GM19468 (cell line): ENCODE results near the gene DNAL1.

Source experiments
- ATAC-seq: cut with Tn5 transposase; IDR thresholded peaks from one replicate; pipeline ENCODE4 v1.9.1; 2021; ENCODE audit warnings: mild to moderate bottlenecking, moderate library complexity, moderate number of reproducible peaks; ENCODE audit not compliant: unreplicated experiment; ENCODE audit errors: extremely low read depth

Gene DNAL1

DNA sequence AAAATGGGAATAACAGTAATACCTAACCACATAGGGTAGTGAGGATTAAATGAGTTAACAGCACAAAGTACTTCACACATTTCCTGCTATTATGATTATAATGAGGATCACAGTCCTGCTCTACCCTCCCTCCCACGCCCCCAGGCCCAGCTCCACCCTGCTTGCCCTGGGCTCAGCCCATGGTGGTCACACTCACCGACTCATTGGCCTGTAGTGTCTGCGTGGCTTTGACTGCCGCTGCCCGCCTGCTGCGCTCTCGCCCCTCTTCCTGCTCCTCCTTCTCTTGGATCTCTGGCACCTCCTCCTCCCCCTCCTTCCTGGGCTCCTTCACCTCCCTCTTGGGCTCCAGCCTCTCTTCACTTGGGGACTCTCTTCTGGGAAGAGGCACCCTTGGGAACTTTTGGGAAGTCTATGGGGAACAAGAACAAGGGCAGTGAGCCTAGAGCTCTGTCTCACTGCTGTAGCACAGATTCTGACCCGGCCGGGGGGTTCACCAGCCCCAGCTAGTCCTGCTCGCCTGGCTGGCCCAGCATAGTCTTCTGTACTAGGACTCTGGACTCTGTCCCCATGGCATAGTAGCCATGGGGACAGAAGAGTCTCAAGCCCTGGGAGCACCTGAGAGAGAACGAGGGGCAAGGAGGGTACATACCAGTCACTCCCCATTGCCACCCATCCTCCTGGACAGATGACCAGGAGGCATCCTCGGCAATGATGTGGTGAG is 76.5 kb downstream of the DNAL1 start:
- no peak for ATAC-seq

DNA sequence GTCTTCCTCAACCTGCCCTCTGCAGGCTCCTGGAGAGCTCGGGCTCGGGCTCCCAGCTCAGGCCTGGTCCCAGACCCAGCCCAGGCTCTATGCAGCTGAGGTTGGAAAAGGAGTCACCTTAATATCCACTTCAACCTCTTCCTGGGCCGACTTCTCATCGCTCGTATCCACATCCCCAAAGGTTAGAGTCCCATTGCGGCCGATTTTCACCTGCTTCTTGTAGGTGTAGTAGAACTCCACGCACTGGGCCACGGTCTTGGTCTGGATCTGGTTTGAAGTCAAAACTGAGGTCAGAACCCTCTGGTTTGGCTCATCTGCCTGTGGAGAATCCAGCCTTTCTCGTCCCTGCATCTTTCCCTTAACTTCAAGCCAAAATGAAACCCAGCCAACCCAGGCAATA is 77.8 kb downstream of the DNAL1 start:
- no peak for ATAC-seq

DNA sequence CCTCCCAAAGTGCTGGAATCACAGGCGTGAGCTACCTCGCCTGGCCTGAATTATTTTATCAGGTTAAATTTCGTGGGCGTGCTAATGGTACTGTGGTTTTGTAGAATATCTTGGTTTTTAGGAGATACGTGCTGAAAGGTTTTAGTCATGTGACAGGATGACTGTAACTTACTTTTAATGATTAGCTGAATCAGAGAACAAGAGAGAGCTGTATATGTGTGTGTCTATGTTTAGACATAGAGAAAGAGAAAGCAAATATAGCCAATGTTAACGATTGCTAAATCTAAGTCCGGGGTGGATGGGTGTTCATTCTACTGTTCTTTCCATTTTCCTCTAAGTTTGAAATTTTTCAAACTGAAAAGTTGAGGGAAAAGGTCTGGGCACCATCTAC is 78.6 kb downstream of the DNAL1 start:
- ATAC-seq, result no peak

DNA sequence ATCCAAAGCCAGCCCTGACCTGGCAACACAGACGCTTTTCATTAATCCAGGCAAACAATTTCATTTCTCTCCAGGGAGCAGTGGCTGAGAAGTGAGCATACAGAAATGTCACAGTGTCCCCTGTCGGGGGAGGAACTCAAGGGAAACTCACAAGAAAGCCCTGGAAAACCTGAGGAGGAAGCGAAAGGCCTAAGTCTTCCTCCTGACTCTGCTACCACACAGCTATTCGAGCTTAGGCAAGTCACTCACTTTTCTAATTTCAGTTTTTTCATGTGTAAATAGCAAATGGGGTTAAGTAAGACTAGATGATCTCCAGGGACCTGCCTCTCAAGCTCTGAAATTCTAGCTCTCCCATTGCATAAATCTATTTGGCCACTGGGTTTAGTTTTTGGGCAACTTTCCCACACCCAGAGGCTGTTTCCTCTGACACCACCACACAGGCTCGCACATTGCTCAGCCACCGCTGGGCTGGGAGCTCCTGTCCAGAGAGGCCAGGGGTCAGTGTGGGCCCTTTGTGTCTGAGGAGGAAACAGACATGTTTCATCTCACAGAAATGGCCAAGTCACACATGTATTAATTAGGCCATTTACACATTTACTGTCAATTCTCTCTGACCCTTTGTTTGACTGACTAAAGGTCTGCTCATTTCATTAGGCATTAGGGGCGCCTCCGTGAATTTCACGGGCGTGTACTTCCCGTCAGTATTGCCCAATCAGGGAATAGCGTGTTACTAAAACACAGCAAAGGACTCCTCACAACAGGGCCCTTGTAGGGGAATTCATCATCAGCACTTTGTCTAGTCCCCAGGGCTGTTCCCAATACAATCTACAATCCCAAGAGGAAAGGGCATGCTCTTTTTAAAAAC is 79.2 kb downstream of the DNAL1 start:
- no peak for ATAC-seq

DNA sequence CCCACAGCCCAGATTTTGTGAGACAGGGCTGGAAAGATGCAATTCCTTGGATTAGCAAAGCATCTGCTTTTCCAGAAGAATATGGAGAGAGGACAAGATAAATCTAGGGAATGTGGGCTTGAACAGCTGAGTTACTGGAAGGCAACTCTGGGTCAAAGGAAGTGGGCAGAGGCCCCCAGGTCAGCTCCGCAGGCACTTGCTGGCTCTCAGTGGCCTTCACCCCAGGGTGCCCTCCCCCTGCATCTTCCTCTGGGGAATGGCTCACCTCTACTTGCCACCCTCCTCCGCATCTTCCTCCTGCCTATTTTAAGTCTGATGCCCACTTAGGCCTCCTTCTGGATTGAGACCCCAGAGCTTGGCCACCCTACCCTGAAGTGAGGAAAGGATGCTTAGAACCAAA is 79.9 kb downstream of the DNAL1 start:
- no peak for ATAC-seq

DNA sequence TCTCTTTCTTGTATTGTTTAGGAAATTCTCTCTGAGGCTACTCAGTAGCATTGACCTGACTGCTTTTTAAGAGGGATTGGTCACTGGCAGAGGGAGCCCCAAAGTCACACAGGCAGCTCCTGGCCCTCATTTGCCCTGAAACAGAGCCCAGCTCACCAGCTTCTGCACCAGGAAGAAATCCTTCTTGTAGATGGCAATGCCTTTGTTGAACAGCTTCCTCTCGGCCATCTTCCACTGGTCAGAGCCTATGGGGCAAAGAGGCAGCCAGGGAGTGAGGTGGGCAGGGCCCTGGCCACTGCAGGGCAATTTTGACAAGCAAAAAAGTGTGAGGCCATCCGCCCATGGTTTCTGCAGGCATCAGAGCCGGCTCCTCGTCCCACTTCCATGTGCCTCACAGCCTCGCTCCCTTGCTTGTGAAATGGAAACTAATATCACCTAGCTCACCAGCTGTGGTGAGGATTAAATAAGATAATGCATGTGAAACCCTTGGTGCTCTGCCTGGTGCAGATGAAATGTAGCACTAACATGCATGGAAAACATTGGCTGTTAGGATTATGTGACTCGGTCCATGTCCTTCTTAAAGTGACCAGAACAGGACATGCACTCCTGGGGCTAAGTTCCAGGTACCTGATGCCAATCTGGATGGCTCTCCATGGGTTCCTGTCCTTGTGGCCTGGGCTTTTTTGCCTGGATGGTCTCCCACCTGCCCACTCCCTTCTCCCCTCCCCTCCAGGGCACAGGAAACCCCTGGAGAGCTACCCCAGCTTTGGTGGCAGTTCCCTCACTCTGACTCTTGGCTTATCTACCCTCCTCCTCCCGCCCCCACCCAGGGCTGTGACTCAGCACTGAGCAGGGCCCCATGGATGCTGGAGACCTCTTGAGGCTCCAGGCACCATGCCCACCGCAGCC is 80.6 kb downstream of the DNAL1 start:
- no peak for ATAC-seq

DNA sequence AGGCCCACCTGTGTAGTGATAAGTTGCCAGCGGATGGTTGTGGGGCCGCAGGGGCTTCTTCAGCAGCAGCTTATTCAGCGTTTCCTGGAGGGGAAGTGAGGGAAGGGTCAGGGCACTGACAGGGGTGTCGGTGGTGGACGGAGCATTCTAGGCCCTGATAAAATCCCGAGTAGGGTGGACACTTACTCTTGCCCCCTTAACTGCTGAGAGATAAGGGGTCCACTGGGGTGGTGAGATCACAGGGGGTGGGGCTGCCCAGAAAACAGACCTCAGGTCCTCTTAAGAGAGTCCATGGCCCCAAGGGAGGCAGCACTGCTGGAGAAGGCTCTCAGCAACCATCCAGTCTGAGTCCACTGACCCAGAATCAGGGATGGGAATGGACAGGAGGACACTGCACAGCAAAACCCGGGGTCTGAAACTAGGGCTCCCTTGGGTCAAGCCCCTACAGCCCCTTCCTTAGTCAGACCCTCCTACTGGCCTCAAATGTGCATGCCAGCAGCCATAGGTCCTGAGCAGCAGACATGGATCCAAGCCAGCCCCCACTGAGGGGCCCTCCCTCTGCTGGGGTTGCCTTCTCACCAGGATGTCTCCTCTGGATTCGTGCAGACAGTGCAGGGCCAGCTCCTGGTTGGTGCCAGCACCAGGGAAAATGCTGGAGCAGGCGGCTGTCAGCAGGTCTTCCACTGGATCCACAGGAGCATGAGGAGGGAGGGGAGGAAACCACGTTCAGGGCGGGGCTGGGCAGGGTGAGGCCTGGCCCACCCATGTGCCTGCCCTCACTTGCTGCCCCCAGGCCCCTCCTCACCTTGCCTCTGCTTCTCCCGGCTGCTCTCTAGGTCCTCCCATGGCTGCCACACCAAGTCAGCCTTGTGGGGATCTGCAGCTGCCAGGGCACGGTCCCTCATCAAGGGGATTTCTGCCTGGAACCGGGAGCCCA is 81.5 kb downstream of the DNAL1 start:
- no peak for ATAC-seq

DNA sequence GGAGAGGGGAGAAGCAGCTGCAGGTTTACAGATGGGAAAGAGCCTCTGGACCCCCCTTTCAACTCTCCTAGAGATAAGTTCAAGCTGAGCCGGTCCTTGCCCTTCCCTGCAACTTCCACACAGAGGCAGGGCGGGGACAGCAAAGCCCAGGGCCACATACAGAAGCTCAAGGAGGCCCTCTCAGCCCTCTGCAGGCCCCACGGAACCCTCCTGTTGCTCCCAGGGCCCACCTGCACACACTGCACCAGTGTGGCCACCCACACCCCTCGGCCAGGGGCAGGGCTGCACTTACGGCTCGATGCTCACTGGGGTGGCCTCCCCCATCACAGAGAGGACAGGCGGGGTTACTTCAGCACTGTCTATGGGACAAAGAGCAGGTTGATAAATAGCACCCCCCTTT is 82.4 kb downstream of the DNAL1 start:
- ATAC-seq, result no peak

DNA sequence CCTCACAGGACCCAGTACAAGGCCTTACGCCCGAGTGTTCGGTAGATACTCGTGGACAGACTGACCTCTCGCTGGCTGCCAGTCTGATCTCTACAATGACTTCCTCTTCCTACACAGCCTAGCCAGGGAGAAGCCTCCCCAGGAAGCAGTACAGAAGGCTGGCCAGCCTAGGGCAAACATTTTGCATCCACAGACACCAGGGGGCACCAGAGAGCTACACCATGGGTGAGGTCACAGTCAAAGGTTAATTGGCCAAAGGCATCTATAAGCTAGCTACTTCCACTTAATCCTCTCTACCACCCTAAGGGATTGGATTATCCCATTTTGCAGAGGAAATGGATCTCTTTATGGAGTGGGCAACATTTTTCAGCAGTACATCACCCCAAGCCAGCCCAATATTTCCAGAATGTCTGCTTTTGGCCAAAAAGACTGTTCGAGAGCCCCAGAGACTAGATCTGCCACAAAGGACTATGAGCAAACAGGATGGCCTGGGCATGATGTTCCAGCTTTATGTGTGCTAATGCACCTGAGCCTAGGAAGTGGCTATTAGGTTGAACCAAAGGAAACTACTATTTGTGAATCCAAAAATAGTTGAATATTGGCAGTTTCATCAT is 84.0 kb downstream of the DNAL1 start:
- no peak for ATAC-seq

DNA sequence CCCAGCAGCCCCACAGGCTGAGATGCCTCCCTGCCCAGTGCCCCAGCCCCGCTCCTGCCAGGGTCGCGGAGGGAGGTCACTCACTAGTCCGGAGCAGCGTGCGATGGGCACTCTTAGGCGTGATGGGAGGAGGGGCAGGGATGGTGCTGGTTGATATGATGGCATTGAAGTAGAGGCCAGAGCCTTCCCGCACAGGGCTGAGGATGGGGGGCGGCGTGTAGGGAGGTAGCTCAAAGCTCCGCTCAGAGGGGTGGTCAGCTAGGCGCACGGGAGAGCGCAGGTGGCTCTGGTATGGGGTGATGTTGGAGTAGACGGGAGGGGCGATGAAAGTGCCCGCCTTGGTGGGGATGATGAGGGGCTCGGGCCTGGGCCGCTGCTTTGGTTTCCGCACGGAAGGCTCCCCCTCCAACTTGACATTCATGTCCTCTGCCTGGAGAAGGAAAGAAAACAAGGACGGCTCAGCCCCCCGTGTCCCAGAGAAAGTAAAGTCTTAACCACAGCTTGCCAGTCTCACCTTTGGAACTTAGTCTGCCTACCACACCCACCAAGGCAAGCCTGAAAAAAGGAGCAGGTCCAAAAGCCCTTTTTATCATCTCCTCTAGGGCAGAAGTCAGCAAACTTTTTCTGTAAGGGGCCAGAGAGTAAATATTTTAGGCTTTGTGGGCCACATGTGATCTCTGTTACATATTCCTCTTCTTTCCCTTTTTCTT is 84.9 kb downstream of the DNAL1 start:
- no peak for ATAC-seq

DNA sequence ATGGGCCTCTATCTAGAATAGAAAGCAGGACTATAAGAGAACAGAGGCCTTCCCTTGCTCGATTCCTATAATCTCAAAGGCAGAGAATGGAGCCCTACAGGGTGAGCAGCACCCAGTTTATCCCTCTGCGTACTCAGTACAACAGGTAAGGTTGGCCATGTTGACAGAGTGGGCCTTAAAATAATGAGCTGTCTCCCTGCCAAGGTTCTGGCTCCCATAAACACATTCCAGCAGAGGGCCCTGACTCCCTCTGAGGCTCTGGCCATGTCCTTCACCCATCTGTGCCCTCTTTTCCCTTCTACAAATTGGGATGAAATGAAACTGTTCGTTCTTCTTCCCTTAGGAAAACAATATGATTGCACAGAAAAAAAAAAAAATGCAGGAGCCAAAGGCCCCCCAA is 86.3 kb downstream of the DNAL1 start:
- ATAC-seq, result no peak

DNA sequence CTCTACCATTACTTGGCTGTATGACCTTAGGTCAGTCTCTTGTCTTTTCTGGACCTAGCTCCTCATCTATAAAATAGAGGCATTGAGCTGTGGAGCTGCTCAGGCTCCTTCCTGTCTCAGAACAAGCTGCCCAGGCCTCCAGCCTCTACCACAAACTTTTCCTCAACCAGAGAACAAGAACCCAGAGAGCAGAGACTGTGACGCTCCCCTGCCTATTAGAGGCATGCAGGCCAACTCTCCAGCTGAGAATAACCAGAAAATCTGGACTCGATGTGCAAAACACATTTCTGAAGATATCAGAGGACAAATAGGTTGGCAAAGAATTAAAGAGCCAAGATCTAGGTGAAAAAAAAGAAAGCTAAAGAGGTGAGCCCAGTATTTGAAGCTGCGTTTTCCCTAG is 87.2 kb downstream of the DNAL1 start:
- ATAC-seq, result no peak

DNA sequence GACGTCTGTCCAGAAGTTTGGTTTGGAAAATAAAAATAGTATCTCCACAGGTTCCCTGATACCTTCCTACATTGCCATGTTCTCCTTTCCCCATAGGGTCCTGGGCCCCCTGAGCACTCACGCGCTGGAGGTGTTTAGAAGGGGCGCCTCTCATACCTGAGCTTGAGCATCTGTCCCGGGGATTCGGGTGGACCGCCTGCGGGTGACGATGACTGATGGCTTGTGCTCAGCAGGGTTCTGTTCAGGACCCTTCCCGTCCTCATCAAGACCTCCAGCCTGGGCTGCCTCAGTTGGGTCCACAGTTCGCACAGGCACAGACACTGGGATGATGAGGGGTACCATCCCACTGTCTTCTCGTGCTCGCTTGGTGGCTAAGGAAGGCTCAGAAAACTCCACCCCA is 92.1 kb downstream of the DNAL1 start:
- no peak for ATAC-seq

DNA sequence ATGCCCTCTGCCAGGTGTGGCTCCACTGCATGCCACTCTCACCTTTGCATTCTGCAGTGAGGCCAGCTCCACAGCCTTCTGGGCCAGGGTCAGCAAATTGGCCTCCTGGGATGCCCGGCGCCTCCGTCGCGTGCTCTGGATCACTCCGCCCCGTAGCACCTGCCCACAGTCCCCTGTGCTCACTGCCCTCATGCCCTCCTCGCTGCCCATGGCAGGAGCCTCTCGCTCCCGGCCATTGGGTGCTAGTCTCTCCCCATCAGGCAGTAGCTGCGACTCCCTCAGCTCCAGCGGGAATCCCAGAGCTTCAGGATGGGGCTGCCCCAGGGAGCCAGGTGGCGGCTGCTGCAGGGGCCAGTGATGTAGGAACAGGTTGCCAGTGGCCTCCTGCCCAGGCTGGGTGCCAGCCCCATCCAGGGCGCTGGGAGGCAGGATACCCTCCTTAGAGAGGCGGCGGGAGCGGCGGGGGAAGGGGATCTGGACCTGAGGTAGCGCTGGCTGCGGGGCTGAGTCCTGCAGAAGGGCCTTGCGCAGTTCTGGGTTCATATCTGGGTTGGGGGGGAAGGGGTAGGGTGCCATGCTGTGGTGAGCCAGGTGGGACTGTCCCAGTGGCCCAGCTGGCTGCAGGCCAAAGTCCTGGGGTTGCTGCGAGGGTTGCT is 93.9 kb downstream of the DNAL1 start:
- no peak for ATAC-seq

DNA sequence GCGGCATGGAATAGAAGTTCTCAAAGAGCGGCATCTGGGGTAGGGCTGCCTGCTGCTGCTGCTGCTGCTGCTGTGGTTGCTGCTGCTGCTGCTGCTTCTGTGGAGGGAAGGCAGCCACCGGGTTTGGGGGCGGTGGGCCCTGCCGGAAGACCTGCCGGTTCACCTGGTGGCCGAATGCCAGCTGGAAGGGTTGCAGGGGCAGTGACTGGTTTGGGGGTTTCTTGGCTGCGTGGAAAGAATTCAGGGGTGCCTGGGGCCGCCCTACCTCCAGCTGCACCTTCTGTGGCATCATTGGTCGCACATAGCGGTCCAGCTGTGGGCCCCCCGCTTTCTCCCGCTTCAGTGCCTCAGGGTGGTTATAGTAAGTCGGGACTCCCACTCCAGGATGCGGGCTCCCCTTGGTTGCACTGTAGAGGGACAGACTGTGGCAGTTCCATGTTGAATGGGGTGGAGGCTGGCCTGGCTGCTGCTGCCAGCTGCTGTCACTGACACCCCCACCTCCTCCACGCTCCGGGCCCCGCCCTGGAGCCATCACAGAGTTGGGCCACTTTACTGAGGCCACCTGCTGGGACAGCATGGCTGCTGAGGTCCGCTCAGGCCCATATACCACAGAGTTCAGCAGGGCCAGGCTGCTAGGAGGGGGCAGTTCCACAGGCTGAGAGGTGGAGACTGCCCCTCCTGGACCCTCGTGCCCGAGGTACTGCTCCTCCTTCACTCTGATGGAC is 94.5 kb downstream of the DNAL1 start:
- ATAC-seq, result no peak

DNA sequence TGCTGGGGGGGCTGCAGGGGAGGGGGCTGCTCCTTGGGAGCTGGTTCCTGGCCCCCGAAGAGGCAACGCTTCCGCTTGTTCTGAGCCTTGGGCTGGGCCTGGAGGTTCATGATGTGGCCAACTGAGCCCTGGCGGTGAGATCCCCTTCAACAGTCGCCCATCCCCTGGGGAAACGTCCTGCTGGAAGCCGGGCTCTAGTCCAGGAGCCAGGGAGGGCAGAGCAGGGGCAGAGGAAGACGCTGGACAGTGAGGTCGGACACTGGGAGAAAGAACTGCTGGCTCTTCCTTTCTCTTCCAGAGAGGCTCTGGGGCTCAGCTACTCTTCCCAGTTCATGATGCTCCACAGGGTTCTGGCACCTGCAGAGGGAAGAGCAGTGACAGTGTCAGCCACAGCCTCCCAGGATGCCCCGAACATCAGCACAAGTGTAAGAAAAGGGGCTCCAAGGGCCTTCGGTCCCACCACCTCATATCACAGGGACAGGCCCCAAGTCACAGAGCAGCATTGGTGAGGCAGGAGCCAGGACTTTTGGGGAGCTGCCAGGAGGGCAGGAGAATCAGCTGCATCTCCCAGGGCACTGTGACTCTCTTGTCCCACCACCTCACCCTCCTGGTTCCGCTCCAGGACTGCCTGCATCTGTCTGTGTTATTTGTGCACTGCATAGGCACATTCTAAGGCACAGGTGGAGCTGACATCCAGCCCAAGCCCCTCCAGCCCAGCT is 95.3 kb downstream of the DNAL1 start:
- no peak for ATAC-seq
